Left hindlimb (tissue), 1 donor: ENCODE measurements around the gene CSRNP2.

Experiments
- DNase-seq: peaks from one replicate; pipeline ENCODE4 v3.0.0-alpha.2; 2018

Gene CSRNP2

DNA sequence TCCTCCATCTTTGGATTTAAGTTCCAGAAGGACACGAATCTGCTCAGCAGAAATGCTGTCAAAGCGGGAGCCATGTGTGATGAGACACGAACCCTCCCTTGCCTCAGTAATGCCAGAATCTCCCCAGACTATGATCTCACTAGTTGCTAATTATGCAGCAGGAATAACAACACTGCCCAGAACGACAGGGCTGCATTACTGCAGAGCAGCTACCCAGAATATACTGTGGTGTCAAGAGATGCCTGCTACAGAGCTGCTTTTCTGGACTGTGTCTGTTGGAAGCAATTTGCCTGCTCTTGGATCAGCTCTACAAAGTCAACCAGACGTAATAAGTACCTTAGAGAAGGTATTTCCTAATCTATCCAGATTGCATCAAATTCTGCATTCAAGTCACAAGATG is 5.5 kb downstream of the CSRNP2 start:
- no peak for DNase-seq

DNA sequence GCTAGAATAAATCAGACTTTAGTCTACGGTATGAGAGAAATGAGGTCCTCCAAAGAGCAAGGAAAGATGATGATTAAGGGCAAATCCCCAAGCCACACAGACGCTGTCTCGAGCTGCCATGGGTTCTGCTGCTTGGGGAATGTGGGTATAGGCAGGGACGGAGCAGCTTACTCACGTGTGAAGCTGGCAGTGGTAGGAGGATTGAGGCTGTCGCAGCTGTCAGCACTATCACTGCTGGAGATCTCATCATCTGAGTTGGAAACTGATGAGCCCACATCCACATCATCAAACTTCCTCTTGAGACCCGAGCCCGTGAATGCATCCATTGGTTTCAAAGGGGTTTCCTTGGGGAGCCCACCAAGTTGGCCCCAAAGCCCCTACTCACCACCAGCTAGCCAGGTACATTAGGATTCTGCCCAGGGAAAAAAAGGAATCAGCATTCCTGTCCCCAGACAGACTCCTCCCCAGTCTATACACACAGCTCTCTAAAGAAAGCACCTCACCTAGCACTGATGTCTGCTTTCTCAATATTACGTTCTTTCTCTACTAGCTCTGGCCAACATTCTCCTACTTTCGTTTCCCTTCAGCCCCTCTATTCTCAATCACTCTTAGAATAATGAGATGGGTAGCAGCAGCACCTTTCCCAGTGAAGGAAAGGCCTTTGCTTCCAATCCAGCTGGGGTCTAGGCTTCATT is 7.0 kb downstream of the CSRNP2 start:
- no peak for DNase-seq

DNA sequence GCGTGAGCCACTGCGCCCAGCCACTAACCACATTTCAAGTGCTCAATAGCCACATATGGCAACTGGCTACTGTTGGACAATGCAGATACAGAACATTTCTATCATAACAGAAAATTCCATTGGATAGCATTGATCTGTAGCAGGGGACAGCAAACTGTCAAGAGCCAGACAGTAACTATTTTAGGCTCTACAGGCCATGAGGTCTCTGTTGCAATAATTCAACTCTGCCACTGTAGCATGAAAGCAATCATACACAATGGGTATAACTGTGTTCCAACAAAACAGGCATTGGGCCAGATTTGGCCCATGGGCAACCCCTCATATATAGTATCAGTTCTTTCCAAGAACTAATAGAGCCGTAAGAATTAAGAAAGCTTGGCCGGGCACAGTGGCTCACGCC is 8.0 kb downstream of the CSRNP2 start:
- DNase-seq, result no peak

DNA sequence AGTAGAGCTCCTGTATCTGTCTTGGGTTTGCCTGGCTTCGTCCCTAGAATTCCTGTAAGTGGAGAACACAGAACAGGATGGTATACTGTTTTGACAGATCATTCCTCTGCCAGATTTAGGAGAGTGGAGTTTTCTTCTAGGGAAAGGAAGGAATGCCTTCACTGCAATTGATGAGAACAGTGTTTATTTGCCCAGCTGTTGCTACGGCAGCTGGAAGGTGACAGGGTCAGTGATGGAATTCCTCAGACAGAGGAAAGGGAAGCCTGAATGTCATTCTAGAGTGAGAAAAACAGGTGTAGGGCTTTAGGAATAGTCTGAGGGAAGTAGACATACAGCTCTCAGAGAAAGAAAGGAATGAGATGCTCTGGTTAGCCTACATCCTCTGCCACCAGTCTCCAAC is 11.7 kb downstream of the CSRNP2 start:
- no peak for DNase-seq

DNA sequence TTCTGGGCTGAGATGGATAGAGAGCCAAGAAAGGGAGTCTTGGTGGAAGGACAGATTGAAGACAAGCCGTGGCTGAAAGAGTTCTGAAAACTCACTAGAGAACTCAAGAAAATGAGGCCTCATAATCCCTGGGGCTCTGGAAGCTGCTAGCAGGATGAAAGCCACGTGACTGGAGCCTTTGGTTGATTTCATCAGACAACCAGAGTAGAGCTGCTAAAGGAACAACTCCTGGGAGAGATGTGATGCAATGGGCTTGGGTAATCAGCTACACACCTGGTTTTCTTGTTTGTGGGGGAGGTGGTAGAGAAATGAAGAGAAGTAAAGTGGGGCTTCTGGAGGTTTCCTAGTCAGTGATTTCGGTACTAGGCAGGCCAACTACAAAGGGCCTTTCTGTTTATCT is 13.4 kb downstream of the CSRNP2 start:
- no peak for DNase-seq

DNA sequence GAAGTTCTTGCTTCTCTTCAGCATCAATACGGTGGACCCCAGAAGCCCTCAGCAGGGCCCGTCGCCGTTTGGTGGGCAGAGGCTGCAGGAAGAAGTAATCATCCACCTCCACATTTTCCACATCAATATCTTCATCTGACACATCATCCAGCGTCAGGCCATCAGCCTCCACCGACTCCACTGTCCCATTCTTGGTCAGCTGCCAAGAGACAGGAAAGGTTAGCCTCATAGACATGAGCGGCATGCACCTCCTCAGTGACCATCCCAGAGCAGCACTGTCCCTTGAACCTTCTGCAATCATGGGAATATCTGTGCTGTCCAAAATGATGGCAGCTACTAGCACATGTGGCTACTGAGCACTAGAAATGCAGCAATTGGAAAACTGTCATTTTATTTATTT is 15.6 kb downstream of the CSRNP2 start:
- DNase-seq, result no peak

DNA sequence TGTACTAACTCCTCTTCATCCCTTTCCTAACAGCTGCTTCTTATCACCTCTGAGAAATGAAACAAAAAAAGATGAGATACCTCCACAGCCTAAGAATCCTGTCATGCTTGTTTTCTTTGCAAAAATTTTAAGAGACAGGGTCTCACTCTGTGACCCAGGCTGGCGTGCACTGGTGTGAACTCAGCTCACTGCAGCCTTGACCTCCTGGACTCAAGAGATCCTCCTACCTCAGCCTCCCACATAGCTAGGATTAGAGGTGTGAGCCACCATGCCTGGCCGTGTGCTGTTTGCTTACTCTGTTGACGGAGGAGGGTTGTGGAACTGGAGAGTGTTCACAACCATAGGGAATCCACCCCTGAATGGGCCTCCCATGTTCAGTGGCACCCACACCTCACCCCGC is 16.2 kb downstream of the CSRNP2 start:
- DNase-seq, result no peak

DNA sequence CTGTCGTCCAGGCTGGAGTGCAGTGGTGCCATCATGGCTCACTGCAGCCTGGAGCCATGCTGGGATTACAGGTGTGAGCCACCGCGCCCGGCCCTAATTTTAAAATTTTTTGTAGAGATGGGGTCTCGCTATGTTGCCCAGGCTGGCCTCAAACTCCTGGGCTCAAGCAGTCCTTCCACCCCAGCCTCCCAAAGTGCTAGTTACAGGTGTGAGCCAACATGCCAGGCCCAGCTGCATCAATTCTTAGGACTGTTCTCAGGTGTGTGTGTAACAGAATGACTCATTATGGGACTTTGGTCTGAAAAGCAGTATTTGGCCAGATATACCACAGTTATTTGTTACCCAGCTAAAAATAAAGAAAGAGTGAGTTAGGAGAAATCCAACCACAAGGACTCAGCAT is 17.9 kb downstream of the CSRNP2 start:
- DNase-seq, result no peak

DNA sequence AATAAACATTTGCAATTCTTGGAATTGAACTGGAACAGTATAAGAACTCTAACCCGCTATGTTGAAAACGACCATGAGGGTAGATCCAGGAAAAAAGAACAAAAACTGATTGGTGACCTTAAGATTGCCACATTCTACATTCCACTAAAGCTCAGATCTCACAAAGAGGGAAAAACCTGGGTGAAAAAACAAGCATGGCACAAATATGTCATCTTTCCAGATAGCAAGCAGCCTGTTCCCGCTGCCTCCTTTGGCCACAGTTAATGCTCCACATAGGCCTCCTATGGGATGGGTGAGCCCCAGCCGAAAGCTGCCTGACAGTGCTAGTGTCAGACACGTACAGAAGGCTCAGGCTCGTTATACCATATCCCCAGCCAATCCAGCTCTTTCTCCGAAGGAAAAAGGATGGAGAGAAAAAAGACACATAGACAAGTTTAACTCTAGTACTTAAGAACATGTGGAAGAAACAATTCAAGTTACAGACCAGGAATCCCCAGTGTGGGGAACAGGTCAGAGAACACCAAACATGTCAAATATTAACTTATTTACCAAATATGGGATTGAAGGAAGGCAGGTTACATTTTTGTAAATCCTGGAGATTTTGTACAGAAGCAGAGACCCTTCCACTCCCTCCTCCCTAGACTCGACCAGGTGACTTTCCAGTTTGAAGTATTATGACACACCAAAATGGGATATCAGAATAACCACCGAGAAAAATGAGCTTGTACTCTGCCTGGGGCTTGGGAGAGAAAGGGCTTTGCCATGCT is 20.6 kb downstream of the CSRNP2 start:
- DNase-seq, result no peak

DNA sequence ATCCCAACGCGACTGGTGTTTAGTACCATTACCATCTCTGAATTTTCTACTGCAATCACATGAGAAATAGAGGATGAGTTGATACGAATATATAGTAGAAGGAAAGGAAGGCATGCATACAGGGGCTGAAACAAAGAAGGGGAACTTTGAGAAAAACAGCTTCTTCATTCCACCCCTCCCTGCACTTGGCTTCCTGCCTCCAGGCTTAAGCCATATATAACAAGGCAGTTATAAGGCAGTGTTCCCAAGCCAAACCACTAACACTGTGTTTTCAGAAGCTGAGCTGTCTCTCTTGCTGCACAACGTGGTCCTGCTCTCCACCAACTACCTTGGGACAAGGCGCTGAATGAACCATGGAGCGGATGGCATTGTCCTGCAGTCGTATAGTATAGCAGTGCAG is 24.3 kb downstream of the CSRNP2 start:
- peak; percentile 42 for DNase-seq

DNA sequence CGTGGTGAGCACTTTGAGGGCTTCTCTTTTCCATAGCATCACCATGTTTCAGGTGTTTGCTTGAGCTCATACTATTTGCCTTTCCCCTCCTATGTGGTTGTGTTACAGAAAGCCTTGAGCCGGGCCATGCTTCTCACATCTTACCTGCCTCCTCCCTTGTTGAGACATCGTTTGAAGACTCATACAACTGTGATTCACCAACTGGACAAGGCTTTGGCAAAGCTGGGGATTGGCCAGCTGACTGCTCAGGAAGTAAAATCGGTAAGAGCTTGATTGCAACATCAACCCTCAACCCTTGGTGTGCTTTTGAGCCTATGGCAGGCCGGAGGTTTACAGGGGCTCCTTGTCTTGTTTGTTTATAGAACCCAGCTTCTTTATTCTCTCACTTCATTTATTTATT is 27.2 kb downstream of the CSRNP2 start:
- no peak for DNase-seq

DNA sequence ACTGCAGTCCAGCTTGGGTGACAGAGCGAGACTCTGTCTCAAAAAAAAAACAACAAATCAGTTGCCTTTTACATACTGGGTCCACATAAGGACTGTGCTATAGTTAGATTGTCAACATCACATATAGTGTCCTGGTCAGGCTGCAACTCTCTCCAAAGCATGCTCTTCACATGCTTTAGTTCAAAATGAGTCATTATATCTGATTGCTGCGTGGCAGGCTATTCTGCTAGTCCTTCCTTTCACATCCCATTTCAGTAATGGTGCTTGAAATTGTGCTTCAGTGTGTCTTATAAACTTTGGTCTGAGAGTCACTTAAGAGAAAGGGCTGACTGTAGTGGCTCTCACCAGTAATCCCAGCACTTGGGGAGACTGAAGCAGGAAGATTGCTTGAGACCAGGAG is 28.3 kb downstream of the CSRNP2 start:
- DNase-seq, result no peak

DNA sequence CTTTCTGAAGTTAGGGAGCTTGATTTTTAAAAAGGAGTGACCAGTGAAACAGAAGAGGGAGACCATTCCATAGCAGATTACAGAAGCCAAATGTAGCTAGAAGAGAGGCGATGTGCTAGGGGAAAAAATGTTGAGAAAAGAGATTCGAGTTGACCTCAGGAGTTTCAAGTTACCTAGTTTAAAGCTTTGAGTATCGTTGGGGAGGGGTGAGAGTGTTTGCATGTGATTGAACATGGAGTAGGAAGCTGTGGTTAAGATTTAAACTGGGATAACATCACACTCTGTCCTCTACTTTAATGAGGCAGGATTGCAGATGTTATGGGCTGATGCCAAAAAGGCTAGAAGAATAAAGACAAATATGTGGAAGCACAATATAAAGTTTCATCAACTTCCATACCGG is 31.6 kb downstream of the CSRNP2 start:
- no peak for DNase-seq

DNA sequence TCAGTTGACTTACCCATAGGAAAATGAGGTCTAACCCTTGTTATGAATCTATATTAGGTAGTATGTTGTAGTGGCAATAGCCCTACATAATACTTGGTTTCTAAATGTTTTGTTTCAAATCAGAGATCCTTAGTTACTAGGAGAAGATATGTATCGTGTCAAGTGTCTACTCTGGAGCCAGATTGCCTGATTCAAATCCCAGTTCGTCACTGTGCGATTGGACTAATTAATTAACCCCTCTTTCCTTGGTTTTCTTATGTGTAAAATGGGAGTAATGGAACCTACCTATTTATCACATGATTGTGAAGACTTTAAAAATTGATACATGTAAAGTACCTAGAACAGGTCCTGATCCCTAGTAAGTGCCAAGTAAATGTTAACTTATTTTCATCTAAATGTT is 33.9 kb downstream of the CSRNP2 start:
- DNase-seq, result no peak

DNA sequence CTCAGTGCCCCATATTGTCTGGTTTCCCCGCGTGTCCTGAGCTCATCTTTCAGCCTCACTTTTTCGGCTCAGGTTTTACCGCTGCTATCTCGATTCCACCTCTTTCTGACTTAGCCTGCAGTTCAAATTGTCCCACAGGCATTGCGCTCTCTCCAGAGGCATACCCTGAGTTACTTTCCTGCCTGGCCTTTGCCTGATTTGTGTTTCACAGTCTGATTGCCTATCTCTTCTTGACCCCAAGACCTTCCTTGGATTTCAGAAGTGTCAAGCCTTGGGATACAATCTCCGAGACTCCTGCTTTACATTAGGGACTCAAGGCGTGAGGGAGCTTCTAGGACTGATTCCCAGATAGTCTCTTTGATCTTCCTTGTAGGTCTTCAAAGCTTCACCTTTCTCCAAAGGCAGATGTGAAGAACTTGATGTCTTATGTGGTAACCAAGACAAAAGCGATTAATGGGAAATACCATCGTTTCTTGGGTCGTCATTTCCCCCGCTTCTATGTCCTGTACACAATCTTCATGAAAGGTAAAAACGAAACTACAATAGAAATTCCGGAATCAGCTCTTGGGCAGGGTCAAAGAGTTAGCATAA is 34.6 kb downstream of the CSRNP2 start:
- no peak for DNase-seq

DNA sequence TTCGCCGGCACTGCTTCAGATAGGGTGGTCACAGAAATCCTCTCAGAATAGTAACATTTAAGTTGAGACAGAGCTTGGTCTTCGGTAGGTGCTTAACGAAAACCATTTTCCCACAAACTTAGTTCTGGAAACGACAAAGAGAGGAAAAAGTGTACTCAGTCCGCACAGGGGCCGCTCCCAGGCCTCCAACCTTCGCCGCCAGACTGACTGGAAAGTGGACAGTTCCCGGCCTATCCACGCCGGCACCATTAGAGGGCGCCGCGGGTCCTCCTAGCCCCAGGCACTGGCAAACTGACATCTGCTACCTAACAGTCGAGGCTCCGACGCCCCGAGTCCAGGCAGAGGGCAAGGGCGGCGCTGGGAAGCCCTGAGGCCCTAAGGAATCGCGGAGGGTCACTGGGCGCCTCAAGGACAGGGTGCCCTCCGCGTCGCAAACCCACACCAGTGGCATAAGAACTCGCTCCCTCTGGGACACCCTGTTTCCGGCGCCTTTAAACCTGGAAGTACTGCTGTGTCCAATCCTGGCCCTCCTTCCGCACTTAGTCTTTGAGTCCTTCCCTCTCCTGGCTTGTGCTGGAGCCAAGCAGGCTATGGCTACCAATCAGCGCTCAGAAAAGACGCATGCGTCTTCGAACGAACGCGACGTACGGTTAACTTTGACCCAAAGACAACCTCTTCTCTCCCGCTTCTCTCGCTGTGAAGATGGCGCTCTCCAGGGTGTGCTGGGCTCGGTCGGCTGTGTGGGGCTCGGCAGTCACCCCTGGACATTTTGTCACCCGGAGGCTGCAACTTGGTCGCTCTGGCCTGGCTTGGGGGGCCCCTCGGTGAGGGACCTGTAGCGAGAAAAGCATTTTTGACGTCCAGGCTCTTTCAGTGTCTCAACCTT is 35.5 kb downstream of the CSRNP2 start, which contains the start of gene LETMD1:
TSS of gene LETMD1 (plus strand) at position 673 of the 886 bp plus-strand sequence. CDS start at position 703, 30 bp downstream.
- DNase-seq, result peak; percentile 96

DNA sequence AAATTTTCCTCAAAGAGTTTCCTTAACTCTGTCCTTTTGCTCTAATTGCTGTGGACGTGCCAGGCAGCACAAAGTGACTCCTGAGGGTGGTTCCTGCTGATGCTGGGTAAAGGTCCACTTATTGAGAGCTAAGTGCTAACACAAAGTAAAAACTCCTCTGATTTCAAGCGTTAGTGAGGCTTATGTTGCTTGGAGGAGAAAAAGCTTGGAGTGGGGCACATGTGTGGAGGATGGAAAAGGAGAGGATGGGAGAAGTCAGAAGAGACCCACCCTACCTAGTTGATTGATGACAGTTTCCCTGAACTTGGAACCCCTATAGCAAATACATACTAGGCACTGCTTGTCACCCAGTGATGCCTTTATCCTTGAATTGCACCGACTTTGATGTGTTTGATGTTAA is 47.1 kb downstream of the CSRNP2 start:
- DNase-seq, result no peak

DNA sequence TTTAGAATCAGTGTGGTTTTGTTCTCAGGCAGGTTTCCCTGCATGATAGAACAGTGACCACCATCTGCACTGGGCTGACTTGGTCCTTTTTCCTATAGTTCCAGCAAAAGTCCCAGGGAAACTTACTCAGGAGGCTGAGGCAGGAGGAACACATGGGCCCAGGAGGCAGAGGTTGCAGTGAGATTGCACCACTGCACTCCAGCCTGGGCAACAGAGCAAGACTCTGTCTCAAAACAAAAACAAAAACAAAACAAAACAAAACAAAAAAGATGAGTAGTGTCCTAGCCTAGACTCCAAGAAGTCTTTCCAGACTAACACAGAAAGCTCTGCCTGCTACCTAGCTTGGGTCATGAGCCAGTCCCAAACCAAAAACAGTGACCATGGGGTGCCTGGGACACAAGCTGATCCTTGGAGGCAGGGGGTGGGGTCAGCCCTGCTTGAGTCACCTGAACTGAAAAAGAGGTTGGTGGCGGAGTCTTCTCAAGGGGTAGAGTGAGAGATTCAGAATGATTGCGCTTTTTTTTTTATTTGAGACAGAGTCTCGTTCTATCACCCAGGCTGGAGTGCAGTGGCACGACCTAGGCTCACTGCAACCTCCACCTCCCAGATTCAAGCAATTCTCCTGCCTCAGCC is 49.8 kb downstream of the CSRNP2 start:
- no peak for DNase-seq

DNA sequence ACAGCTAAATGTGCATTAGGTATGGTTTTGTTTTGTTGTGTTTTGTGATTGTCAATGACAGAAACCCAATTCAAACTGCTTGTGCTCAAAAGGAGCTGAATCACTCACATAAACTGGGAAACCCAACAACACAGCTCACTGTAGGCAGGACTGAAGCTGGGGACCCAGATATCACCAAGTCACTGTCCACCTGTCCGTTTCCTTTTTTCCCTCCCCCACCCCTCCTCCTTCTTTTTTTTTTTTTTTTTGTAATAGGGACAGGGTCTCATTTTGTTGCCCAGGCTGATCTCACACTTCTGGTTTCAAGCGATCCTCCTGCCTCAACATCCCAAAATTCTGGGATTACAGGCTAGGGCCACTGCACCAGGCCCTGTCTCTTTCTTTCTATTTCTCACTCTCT is 50.3 kb downstream of the CSRNP2 start:
- no peak for DNase-seq

DNA sequence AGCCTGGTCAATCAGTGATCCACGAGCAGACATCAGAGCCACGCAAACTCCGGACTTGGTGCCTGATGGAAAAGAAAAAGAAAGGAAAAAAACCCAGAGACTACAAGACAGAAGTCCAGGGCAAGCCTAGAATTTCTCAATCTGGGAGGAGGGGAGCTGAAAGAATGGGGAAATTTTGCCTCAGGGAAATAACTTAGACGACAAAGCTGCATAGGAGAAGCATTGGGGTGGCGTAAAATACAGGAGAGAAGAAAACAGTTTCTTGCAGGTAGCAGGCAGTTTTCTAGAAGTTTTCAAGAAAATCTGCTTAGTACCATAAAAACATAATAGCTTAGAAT is 54.6 kb downstream of the CSRNP2 start:
- DNase-seq, result no peak

DNA sequence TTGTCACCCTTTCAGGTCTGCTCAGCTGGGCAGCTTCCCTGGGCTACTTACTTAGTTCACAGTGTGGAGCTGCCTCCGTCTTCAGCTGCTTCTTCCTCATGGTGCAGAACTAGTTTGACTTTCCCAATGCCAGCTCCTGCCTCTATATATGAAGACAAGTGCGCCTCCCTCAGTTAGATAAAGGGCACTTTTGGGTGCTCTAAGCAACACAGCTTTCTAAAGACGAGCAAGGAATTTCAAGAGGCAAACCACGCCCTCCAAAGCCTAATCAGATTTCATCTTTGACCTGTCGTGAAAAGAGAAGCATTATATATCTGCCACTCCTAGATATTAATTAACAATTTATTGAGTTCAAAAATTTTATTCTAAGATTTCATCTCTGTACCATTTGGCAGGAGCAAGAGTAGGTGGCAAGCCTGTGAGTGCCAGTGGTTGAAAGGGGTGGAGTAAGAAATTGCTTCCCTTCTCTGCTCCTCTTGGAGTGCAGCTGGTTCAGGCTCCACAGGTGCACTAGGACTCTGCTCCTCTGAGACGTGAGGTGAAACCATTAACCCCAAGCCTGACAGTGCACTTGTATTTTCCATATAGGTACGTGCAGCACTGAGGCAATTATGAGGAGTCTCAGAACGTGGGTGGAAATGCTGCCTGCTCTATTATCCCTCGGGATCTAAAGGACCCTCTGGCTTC is 55.1 kb downstream of the CSRNP2 start:
- no peak for DNase-seq

DNA sequence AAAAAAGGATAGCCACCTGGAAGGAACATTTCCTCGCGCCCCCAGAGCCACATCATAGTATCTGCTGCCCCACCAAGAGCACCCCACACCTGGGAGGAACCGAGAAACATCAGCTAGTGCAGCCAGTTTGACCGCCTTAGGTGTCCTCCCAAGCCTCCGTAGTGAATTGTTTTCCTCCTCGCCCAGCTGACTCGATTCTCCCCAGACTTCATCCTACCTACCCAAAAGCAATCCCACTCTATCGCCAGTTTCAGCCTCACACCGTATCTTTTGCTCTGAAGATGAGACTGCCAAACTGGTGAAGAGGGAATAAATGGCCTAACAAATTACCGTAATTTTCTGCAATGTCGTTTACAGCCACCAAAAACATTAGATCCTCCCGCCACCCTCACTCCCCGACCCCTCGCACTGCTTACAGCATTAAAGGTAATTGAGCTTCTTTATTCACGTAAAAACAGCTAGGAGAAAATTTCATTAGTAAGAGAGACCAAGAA is 56.0 kb downstream of the CSRNP2 start:
- no peak for DNase-seq
